Coronary artery (tissue), 2 donors: ENCODE measurements around the gene CALCA.

Experiments
- DNase-seq: peaks from one replicate; pipeline ENCODE4 v3.0.0-alpha.2; 2017; ENCODE audit warnings: low spot score
- H3K27ac ChIP-seq, 2 donors: fragments of 200-600 bp; sonication (generic); one replicate each; pipeline ENCODE4 v1.5.1; 2016 to 2019
- H3K4me3 ChIP-seq: fragments of 200-600 bp; sonication (generic); 2 replicates; pipeline ENCODE4 v1.5.1; 2016; ENCODE audit warnings: mild to moderate bottlenecking, moderate library complexity
- TF ChIP-seq, protein P1 (sequence below): fragments of 200-600 bp; sonication (generic); IDR thresholded peaks from one replicate; pipeline ENCODE4 v1.5.1; 2019; ENCODE audit warnings: antibody characterized with exemption

Gene CALCA

DNA sequence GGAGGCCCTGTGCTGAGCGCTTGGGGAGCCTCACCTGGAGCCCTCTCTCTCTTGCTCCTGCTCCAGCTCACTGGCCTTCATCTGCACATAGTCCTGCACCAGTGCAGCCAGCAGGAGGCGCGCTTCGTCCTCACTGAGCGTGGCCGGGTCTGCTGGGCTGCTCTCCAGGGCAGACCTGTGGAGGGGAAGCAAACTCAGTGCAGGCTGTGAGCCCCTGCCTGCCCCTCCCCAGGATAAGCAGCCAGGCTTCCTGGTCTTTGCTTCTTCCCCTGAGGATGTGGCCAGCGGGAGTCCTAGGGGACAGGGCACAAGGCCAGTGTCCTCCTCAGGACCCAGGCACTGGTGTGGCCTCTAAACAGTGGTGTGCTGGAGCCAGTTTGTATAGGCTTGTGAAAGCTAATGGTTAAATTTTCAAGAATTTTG is 2.2 kb downstream of the CALCA start:
- Histone ChIP-seq H3K27ac (no peak overlapping the region), H3K4me3 (no peak overlapping the region)
- no peak for DNase-seq
- TF ChIP-seq, protein P1, sequence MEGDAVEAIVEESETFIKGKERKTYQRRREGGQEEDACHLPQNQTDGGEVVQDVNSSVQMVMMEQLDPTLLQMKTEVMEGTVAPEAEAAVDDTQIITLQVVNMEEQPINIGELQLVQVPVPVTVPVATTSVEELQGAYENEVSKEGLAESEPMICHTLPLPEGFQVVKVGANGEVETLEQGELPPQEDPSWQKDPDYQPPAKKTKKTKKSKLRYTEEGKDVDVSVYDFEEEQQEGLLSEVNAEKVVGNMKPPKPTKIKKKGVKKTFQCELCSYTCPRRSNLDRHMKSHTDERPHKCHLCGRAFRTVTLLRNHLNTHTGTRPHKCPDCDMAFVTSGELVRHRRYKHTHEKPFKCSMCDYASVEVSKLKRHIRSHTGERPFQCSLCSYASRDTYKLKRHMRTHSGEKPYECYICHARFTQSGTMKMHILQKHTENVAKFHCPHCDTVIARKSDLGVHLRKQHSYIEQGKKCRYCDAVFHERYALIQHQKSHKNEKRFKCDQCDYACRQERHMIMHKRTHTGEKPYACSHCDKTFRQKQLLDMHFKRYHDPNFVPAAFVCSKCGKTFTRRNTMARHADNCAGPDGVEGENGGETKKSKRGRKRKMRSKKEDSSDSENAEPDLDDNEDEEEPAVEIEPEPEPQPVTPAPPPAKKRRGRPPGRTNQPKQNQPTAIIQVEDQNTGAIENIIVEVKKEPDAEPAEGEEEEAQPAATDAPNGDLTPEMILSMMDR: no peak

DNA sequence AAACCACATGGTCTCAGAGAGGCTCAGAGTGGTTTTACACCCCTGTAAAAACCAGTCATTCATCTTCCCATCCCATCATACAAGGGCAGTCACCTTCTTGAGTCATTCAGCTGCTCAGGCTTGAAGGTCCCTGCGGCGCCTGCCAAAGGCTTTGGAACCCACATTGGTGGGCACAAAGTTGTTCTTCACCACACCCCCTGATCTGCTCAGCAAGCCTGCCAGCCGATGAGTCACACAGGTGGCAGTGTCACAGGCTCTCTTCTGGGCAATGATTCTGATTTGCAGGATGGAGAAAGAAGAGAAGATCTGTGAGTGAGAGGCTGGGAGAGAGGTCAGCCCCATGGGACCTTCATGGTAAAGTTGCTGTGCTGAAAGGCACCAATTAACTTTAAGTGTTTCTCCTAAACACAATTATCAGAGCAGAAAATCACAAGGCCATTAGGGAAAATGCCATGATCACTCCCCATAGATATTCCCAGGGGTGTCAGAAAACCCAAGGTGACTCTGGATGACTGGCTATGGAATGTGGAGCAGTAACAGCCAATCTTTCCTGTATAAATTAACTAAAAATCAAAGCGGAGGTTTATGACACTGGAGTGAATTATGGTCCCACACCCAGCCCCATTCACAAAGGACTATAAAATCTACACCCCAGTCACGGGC is 4.4 kb downstream of the CALCA start:
- TF ChIP-seq, protein P1: no peak
- no peak for DNase-seq
- H3K4me3 ChIP-seq: no peak overlapping the region
- no peak overlapping the region for H3K27ac ChIP-seq

DNA sequence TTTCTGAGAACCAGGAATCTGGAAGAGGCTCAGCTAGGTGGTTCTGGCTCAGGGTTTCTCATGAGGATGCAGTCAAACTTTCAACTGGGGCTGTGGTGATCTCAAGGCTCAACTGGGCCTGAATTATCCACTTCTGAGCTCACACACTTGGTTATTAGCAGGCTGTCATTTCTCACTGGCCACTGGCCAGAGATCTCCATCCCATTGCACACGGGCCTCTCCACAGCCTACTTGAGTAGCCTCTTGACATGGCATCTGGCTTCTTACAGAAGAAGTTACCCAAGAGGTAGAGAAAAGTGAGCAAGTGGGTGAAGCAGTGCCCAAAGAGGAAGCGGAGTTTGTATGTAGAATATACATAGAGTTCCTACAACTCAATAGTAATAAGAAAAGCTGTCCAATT is 16.0 kb downstream of the CALCA start:
- Histone ChIP-seq H3K4me3 (no peak overlapping the region), H3K27ac (no peak overlapping the region)
- no peak for DNase-seq
- TF ChIP-seq, protein P1: no peak

DNA sequence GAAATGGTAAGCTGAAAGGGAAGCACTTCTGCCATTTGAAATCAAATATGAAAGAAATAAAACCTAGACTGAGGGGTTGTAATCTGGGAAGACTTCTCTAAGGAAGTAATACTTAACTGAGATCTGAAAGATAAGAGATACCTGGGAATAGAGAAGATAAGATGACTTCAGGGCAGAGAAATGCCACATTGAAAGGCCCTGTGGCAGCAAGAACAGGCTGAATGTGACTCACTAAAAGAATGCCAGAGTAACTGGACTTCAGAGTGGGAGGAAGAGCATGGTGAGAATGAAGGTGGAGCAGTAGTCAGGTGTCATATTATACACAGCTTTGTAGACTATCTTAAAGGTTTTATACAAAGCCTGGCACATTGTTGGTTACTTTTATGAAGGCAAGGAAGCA is 17.6 kb downstream of the CALCA start:
- Histone ChIP-seq H3K4me3 (no peak overlapping the region), H3K27ac (no peak overlapping the region)
- TF ChIP-seq, protein P1: no peak
- DNase-seq: no peak

DNA sequence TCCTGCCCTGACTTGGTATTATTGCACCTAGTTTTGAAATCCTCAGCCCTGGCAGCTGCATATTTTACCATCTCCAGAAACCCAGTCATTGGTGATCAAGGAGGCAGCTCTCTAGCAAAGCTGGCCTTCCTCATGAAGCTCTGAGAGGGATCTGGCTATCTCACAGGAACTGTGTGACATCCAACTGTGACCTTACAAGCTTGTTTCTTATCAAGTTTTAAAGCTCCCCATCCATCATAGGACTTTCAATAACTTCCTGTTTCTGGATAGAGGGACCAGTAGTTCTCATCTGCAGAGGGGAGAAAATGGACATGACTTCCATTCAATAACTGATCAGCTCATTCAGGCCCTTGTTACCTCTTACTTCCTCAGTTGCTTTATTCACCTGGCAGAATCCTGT is 18.2 kb downstream of the CALCA start:
- H3K4me3 ChIP-seq: no peak overlapping the region
- no peak for DNase-seq
- H3K27ac ChIP-seq: no peak overlapping the region
- TF ChIP-seq, protein P1: no peak

DNA sequence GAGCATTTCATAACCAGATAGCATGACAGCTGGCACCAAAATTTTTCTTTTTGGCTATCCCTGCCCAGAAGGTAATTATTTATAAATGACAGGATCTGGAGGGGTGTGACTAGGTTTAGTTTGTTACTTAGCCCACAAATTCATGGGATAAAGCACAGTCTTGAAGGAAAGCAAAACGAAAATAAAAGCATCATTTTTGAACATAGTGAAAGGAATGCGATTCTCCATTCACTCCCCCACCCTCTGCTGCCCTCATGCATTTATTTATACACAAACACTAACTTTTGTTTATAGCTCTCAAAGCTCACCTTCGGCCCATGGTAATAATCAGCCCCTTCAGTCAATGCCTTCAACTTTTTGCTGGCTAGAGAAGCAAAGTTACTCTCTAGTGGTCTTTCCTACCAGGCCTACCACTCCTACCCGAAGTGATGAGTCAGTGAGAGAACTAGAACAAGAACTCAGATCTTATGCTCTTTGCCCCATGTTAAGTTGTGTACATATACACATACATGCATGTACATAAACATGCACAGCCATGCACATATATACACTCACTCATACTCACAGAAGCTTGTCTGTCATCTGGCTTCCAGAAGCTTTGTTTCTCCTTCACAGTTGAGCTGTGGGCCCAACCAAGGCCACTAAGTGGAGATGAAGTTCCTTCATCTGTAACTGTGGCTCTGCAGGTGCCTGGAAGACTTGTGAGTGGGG is 22.6 kb downstream of the CALCA start:
- Histone ChIP-seq H3K27ac (no peak overlapping the region), H3K4me3 (no peak overlapping the region)
- no peak for DNase-seq
- TF ChIP-seq, protein P1: no peak

DNA sequence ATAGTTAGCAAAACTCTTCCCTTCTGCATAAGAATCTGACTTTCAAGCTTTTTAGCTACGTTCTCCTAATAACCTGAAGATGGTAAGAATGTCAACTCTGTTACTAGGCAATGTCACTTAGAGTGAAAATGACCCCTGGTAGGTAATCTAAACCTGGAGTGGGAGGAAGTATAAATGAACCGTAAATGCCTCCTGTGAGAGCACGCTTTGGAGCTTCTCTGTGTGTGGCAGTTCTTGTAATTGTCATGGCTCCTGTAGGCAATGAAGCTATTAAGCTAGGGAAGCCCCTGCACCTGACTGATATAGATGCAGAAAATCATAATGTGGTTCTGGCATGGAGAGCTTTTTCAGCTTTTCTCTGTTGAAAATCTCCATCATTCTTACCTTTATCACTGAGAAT is 29.4 kb downstream of the CALCA start:
- DNase-seq: no peak
- TF ChIP-seq, protein P1: no peak
- no peak overlapping the region for H3K27ac ChIP-seq
- no peak overlapping the region for H3K4me3 ChIP-seq
